Activated naive CD4-positive, alpha-beta T cell treated with anti-CD3 and anti-CD28 coated beads, Interleukin-2, amount 50 U/mL, for 72 hours (primary cell): Measurements from ENCODE around the gene ZNF136. TPM values are rescaled to one million over a fixed set of nuclear protein-coding genes. Genes with fewer than 3 reads are reported as not detected.
A peak's percentile ranks its signal among the peaks of the same experiment; 100 is the strongest.

Source experiments
- ATAC-seq, 2 donors: fragments of 150-1000 bp; cut with Tn5 transposase; 2 replicates each; pipeline ENCODE4 v1.10.0; 2021; ENCODE audit warnings: mild to moderate bottlenecking in 2 of 2, moderate library complexity in 2 of 2
- DNase-seq, 2 donors: peaks; one replicate each; pipeline ENCODE4 v3.0.0; 2021 to 2022; ENCODE audit warnings: low spot score in 2 of 2
- H3K27ac Mint-ChIP-seq, 2 donors: one replicate each; pipeline ENCODE4 v1.8.0; 2022; ENCODE audit warnings: mild to moderate bottlenecking in 2 of 2, mixed read lengths in 2 of 2
- H3K36me3 Mint-ChIP-seq, 2 donors: one replicate each; pipeline ENCODE4 v1.8.0; 2022; ENCODE audit warnings: mixed read lengths in 2 of 2
- H3K9me3 Mint-ChIP-seq, 2 donors: one replicate each; pipeline ENCODE4 v1.8.0; 2022; ENCODE audit warnings: mixed read lengths in 2 of 2
- total RNA-seq, 2 donors: library from RNA; stranded (reverse); gene quantifications; one replicate each; pipeline ENCODE4 v1.2.3, GENCODE V29; 2022

ZNF136 gene
- total RNA-seq, 2 donors from 2014 or later: 10.8 to 12.5 TPM

GRCh38 chr19:12159773-12160414, 3.0 kb upstream of the ZNF136 start:
- no peak overlapping the region for H3K27ac Mint-ChIP-seq
- H3K9me3 Mint-ChIP-seq: no peaks in the 10 kb centered on the region
- H3K36me3 Mint-ChIP-seq: peaks cover 14 to 17% of the 10 kb centered on the region in 2 donors
- ATAC-seq (no peak), DNase-seq (no peak)

- peak overlapping the region; percentile 84 to 99 for H3K27ac Mint-ChIP-seq
- peak in 1 of 2 donors; percentile 5 for ATAC-seq
- no peak for DNase-seq
- H3K36me3 Mint-ChIP-seq: peaks cover 7 to 24% of the 10 kb centered on the region in 2 donors
- no peaks in the 10 kb centered on the region for H3K9me3 Mint-ChIP-seq
These were observed 399 bp upstream of the ZNF136 start for GRCh38 chr19:12162513-12162881.

- Mint-ChIP-seq H3K27ac (peak overlapping the region; percentile 84 to 98), H3K9me3 (no peaks in the 10 kb centered on the region), H3K36me3 (peaks cover 7 to 24% of the 10 kb centered on the region in 2 donors)
- ATAC-seq (no peak), DNase-seq (no peak)
These were observed 930 bp downstream of the ZNF136 start for GRCh38 chr19:12163826-12164225.

- no peaks in the 10 kb centered on the region for H3K9me3 Mint-ChIP-seq
- peak overlapping the region in 1 of 2 donors; percentile 50 for H3K27ac Mint-ChIP-seq
- ATAC-seq (no peak), DNase-seq (no peak)
- H3K36me3 Mint-ChIP-seq: peaks cover 7 to 36% of the 10 kb centered on the region in 2 donors
These were observed 3.7 kb downstream of the ZNF136 start for GRCh38 chr19:12166626-12167025.

GRCh38 chr19:12180377-12180776, 17.5 kb downstream of the ZNF136 start:
- DNase-seq (no peak), ATAC-seq (no peak)
- Mint-ChIP-seq H3K36me3 (peaks cover 73 to 84% of the 10 kb centered on the region in 2 donors), H3K27ac (no peak overlapping the region), H3K9me3 (peaks cover 20 to 28% of the 10 kb centered on the region in 2 donors)

- peaks cover 80 to 91% of the 10 kb centered on the region in 2 donors for H3K36me3 Mint-ChIP-seq
These were observed 24.7 kb downstream of the ZNF136 start for GRCh38 chr19:12187625-12188024.

GRCh38 chr19:12194827-12195731, 32.2 kb downstream of the ZNF136 start:
- DNase-seq (peak; percentile 62 to 87), ATAC-seq (peak; percentile 88 to 95)
- Mint-ChIP-seq H3K9me3 (peaks cover 6 to 21% of the 10 kb centered on the region in 2 donors), H3K36me3 (peaks cover 52 to 77% of the 10 kb centered on the region in 2 donors), H3K27ac (peak overlapping the region; percentile 84 to 86)

More at GRCh38 chr19:12187625-12188024, 24.7 kb downstream of the ZNF136 start:
- ATAC-seq: no peak
- no peak overlapping the region for H3K27ac Mint-ChIP-seq
- peaks cover 37 to 39% of the 10 kb centered on the region in 2 donors for H3K9me3 Mint-ChIP-seq
- no peak for DNase-seq

- no peak for ATAC-seq
- peaks cover 6 to 25% of the 10 kb centered on the region in 2 donors for H3K9me3 Mint-ChIP-seq
- peaks cover 36 to 65% of the 10 kb centered on the region in 2 donors for H3K36me3 Mint-ChIP-seq
- no peak for DNase-seq
- no peak overlapping the region for H3K27ac Mint-ChIP-seq
These were observed 35.2 kb downstream of the ZNF136 start for GRCh38 chr19:12198136-12198535.

- no peak for ATAC-seq
- H3K9me3 Mint-ChIP-seq: peaks cover 6 to 25% of the 10 kb centered on the region in 2 donors
- H3K36me3 Mint-ChIP-seq: peaks cover 25 to 63% of the 10 kb centered on the region in 2 donors
- DNase-seq: no peak
- H3K27ac Mint-ChIP-seq: no peak overlapping the region
These were observed 37.0 kb downstream of the ZNF136 start for GRCh38 chr19:12199757-12200419.

- DNase-seq (peak; percentile 40 to 58), ATAC-seq (peak; percentile 89 to 93)
- peaks cover 14 to 32% of the 10 kb centered on the region in 2 donors for H3K9me3 Mint-ChIP-seq
- no peak overlapping the region for H3K27ac Mint-ChIP-seq
- H3K36me3 Mint-ChIP-seq: peaks cover 21 to 62% of the 10 kb centered on the region in 2 donors
These were observed 39.4 kb downstream of the ZNF136 start for GRCh38 chr19:12202250-12202649.

GRCh38 chr19:12205296-12205695, 42.4 kb downstream of the ZNF136 start:
- peaks cover 23 to 35% of the 10 kb centered on the region in 2 donors for H3K9me3 Mint-ChIP-seq

GRCh38 chr19:12208221-12208620, 45.3 kb downstream of the ZNF136 start:
- no peak for DNase-seq
- peaks cover 23 to 36% of the 10 kb centered on the region in 2 donors for H3K9me3 Mint-ChIP-seq
- peaks cover 40 to 76% of the 10 kb centered on the region in 2 donors for H3K36me3 Mint-ChIP-seq
- no peak for ATAC-seq
- no peak overlapping the region for H3K27ac Mint-ChIP-seq

More at GRCh38 chr19:12205296-12205695, 42.4 kb downstream of the ZNF136 start:
- ATAC-seq (no peak), DNase-seq (no peak)
- Mint-ChIP-seq H3K27ac (no peak overlapping the region), H3K36me3 (peaks cover 33 to 69% of the 10 kb centered on the region in 2 donors)

- no peak for ATAC-seq
These were observed 54.4 kb downstream of the ZNF136 start for GRCh38 chr19:12217332-12217731.

GRCh38 chr19:12222980-12223630, 60.2 kb downstream of the ZNF136 start:
- DNase-seq: no peak
- ATAC-seq: no peak
- H3K9me3 Mint-ChIP-seq: peaks cover 4 to 20% of the 10 kb centered on the region in 2 donors
- no peak overlapping the region for H3K27ac Mint-ChIP-seq
- H3K36me3 Mint-ChIP-seq: peaks cover 12 to 18% of the 10 kb centered on the region in 2 donors

More at GRCh38 chr19:12217332-12217731, 54.4 kb downstream of the ZNF136 start:
- DNase-seq: no peak
- no peak overlapping the region for H3K27ac Mint-ChIP-seq
- peaks cover 59 to 69% of the 10 kb centered on the region in 2 donors for H3K36me3 Mint-ChIP-seq
- peaks cover 33 to 58% of the 10 kb centered on the region in 2 donors for H3K9me3 Mint-ChIP-seq

GRCh38 chr19:12224676-12225075, 61.8 kb downstream of the ZNF136 start:
- Mint-ChIP-seq H3K27ac (no peak overlapping the region), H3K36me3 (peaks cover 6 to 11% of the 10 kb centered on the region in 2 donors), H3K9me3 (peaks cover 0 to 8% of the 10 kb centered on the region in 2 donors)
- ATAC-seq (no peak), DNase-seq (no peak)

GRCh38 chr19:12229990-12230389, 67.1 kb downstream of the ZNF136 start:
- Mint-ChIP-seq H3K36me3 (peaks cover 37 to 52% of the 10 kb centered on the region in 2 donors), H3K9me3 (peaks cover 0 to 33% of the 10 kb centered on the region in 2 donors), H3K27ac (no peak overlapping the region)
- no peak for ATAC-seq
- no peak for DNase-seq
